Measurements from ENCODE around the gene IFIT1B. TPM values are rescaled to one million over a fixed set of nuclear protein-coding genes. Genes with fewer than 3 reads are reported as not detected.
A peak's percentile ranks its signal among the peaks of the same experiment; 100 is the strongest.
"Not testable (repeated sequence)": the region's sequence is repeated elsewhere in the genome, so short reads cannot be mapped to it uniquely, and the experiment has no call there.

The IFIT1B gene
- total and polyA plus RNA-seq, 10 of the 15 experiments (the other 5 are each of a cell fraction or from before 2014, with no cell fraction given): 0.04 TPM; not detected in 9

- H3K9ac ChIP-seq (ENCODE audit: control insufficient read depth, insufficient read depth, low read length): peak overlapping the region; percentile 32
- ChIA-PET RAD21 (ENCODE audit: unreplicated experiment) (interaction anchor here (0.6 to 3.1 kb wide), 6 partner anchors 13 to 67 kb away, joined by 3 to 38 read pairs (median 4); partner anchors contain the start of gene IFIT2), POLR2A (interaction anchor here (1.4 kb wide), 1 partner anchor 9 kb away, joined by 5 read pairs; no protein-coding TSS in a partner anchor), CTCF (interaction anchor here (1.1 to 3.5 kb wide), 4 partner anchors 11 to 68 kb away, joined by 3 to 34 read pairs (median 6); no protein-coding TSS in a partner anchor), SMC1A (ENCODE audit: uncharacterized antibody, unreplicated experiment) (interaction anchor here (1.4 to 8.3 kb wide), 5 partner anchors 12 to 133 kb away, joined by 4 to 97 read pairs (median 5); no protein-coding TSS in a partner anchor)
- intact Hi-C loops (cut with micrococcal nuclease; ENCODE audit: unreplicated experiment): loop anchor here (1.0 kb wide), 1 partner anchor 19 kb away; no protein-coding TSS in a partner anchor
- H2AFZ ChIP-seq (ENCODE audit: control insufficient read depth, low read depth, low read length); in situ Hi-C loops (cut with MboI); BruUV-seq (replicated peaks); H3K36me3 ChIP-seq (ENCODE audit: control insufficient read depth in 2 of 2, insufficient read depth in 2 of 2, low read length in 1 of 2); H3K27me3 ChIP-seq (replicated peaks in 1 of 2; ENCODE audit: control insufficient read depth in 2 of 2, insufficient read depth in 2 of 2, low read length in 1 of 2); H4K20me1 ChIP-seq (ENCODE audit: control insufficient read depth, insufficient read depth); DNase-seq (ENCODE audit: low read depth, low spot score); FAIRE-seq; H3K79me2 ChIP-seq (ENCODE audit: control insufficient read depth, insufficient read depth, low read length); H3K9me3 ChIP-seq (replicated peaks; ENCODE audit: control insufficient read depth, insufficient read depth, low read length): not testable (repeated sequence)
- peak overlapping the region; percentile 42 for H3K4me3 ChIP-seq
- WGBS (ENCODE audit: insufficient coverage, insufficient replicate concordance, low lambda C conversion rate, missing lambda C conversion rate): 19% methylated on average over 7 of the region's 7 CpGs
- H3K27ac ChIP-seq (ENCODE audit: control insufficient read depth, insufficient read depth): peak overlapping the region; percentile 73
- peak; percentile 56 for ATAC-seq
- TF ChIP-seq PML (IDR thresholded peaks at IDR 0.05; ENCODE audit: low read length) (peak; percentile 15; the same call in 1 of the 2 replicates), ATF7 (IDR thresholded peaks at IDR 0.05; ENCODE audit: low read depth) (0 out of 2 replicates have a peak, but pooled peaks have one; percentile 36), ETV6 (conservative IDR thresholded peaks at IDR 0.05 in 1 of 2, IDR thresholded peaks at IDR 0.05 in 1 of 2; ENCODE audit: borderline replicate concordance in 1 of 2, low read depth in 1 of 2) (0 out of 4 replicates have a peak, but pooled peaks of 1 of the 2 experiments have one; percentile 9), MEF2B (IDR thresholded peaks at IDR 0.05; ENCODE audit: partially characterized antibody, poor library complexity, severe bottlenecking) (peak; percentile 5)
- H3K4me2 ChIP-seq (ENCODE audit: control insufficient read depth, insufficient read depth): peak overlapping the region; percentile 81
- H3K4me1 ChIP-seq (ENCODE audit: control insufficient read depth, insufficient read depth, low read length): peaks cover 45% of the 10 kb centered on the region
Observed at GRCh38 chr10:89350631-89351315, 27.1 kb upstream of the IFIT1B start.
